ENCODE data around the gene DPP10.

DNA sequence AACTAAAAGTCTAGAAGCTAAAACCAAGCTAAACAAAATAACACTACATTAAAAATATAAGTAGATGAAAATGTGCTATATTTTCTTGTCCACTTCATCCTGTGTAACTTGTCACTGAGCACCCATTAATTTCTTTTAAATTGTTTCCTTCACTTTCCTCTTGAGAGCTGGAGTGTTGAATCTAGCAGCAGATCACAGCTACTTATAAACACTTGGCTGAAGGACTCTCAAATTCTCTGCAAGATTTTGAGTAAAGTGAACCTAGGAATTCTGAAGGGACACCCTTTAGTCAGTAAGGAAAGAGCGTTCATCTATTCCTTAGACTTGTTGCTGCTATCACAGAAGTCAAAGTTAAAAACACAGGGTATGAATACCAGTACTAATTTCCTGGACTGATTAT is 1163.9 kb downstream of the DPP10 start:
- TF ChIP-seq, protein P1, sequence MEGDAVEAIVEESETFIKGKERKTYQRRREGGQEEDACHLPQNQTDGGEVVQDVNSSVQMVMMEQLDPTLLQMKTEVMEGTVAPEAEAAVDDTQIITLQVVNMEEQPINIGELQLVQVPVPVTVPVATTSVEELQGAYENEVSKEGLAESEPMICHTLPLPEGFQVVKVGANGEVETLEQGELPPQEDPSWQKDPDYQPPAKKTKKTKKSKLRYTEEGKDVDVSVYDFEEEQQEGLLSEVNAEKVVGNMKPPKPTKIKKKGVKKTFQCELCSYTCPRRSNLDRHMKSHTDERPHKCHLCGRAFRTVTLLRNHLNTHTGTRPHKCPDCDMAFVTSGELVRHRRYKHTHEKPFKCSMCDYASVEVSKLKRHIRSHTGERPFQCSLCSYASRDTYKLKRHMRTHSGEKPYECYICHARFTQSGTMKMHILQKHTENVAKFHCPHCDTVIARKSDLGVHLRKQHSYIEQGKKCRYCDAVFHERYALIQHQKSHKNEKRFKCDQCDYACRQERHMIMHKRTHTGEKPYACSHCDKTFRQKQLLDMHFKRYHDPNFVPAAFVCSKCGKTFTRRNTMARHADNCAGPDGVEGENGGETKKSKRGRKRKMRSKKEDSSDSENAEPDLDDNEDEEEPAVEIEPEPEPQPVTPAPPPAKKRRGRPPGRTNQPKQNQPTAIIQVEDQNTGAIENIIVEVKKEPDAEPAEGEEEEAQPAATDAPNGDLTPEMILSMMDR (conservative IDR thresholded peaks at IDR 0.05): no peak
- no peak for TF ChIP-seq ZFX (IDR thresholded peaks at IDR 0.05)

Measured in C4-2B (cell line).